ENCODE results near the gene FAM83G.

DNA sequence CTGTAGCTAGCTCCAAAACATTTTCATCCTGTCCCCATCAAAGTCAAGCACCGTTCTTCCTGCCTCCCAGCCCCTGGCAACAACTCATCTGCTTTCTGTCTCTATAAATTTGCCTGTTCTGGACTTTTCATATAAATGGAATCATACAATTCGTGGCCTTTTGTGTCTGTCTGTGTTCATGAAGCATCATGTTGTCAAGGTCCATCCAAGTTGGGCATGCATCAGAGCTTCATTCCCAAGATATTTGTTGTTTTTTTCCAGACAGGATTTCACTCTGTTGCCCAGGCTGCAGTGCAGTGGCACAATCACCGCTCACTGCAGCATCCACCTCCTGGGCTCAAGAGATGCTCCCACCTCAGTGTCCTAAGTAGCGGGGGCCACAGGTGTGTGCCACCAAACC lies 46.7 kb downstream of the FAM83G start:
- no peak for TF ChIP-seq EZH2 (IDR thresholded peaks at IDR 0.05; ENCODE audit: low read length, missing control alignments)
- TF ChIP-seq, protein P1, sequence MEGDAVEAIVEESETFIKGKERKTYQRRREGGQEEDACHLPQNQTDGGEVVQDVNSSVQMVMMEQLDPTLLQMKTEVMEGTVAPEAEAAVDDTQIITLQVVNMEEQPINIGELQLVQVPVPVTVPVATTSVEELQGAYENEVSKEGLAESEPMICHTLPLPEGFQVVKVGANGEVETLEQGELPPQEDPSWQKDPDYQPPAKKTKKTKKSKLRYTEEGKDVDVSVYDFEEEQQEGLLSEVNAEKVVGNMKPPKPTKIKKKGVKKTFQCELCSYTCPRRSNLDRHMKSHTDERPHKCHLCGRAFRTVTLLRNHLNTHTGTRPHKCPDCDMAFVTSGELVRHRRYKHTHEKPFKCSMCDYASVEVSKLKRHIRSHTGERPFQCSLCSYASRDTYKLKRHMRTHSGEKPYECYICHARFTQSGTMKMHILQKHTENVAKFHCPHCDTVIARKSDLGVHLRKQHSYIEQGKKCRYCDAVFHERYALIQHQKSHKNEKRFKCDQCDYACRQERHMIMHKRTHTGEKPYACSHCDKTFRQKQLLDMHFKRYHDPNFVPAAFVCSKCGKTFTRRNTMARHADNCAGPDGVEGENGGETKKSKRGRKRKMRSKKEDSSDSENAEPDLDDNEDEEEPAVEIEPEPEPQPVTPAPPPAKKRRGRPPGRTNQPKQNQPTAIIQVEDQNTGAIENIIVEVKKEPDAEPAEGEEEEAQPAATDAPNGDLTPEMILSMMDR (conservative IDR thresholded peaks at IDR 0.05 in 1 of 2, IDR thresholded peaks at IDR 0.05 in 1 of 2; ENCODE audit: low read depth in 1 of 2, low read length in 2 of 2), result no peak

All from fibroblast of lung (primary cell).